CD4-positive, alpha-beta T cell (primary cell): ENCODE results near the gene ARID4B. TPM values are rescaled to one million over a fixed set of nuclear protein-coding genes. Genes with fewer than 3 reads are reported as not detected.

Source experiments
- ATAC-seq: fragments of 200-7000 bp; cut with Tn5 transposase; one replicate; pipeline ENCODE4 v1.10.0; 2022; ENCODE audit warnings: mild to moderate bottlenecking; ENCODE audit not compliant: poor library complexity
- CTCF ChIA-PET: fragments of 350-600 bp; sonication (Branson Sonifier 250); formaldehyde crosslinking; loops from one replicate; lab custom pipeline; 2021; ENCODE audit warnings: antibody characterized with exemption, inconsistent platforms; lab: Charles Lee
- POLR2A ChIA-PET: fragments of 350-600 bp; sonication (Branson Sonifier 250); formaldehyde crosslinking; loops from one replicate; lab custom pipeline; 2021; ENCODE audit warnings: antibody characterized with exemption, inconsistent platforms; lab: Charles Lee
- DNase-seq, 14 experiments: peaks; one replicate each; pipeline ENCODE4 v3.0.0-alpha.2; 2013 to 2020; ENCODE audit warnings: mixed read lengths in 2 of 14
- H3K27ac ChIP-seq, 2 donors: one replicate each; pipeline versions ENCODE4 v1.5.1 to v1.7.0; 2013; ENCODE audit warnings: low read length in 2 of 2, low read depth in 1 of 2, mild to moderate bottlenecking in 1 of 2
- H3K27me3 ChIP-seq, 2 experiments: 1 replicate in 1 of 2; 2 replicates in 1 of 2; pipeline versions ENCODE4 v1.6.1 to v1.7.0; 2013; ENCODE audit warnings: low read length in 2 of 2, control low read depth in 1 of 2, mild to moderate bottlenecking in 1 of 2, moderate library complexity in 1 of 2; ENCODE audit not compliant: insufficient read depth in 2 of 2, control insufficient read depth in 1 of 2
- H3K36me3 ChIP-seq: one replicate; pipeline ENCODE4 v1.6.1; 2013; ENCODE audit warnings: low read length, control low read depth; ENCODE audit not compliant: insufficient read depth
- H3K4me1 ChIP-seq: one replicate; pipeline ENCODE4 v1.6.1; 2013; ENCODE audit warnings: low read length, control low read depth; ENCODE audit not compliant: insufficient read depth
- H3K4me3 ChIP-seq: one replicate; pipeline ENCODE4 v1.5.1; 2013; ENCODE audit warnings: mild to moderate bottlenecking, low read length, moderate library complexity
- H3K9me3 ChIP-seq, 2 experiments: 1 replicate in 1 of 2; 2 replicates in 1 of 2; pipeline versions ENCODE4 v1.6.1 to v1.7.0; 2013; ENCODE audit warnings: low read length in 2 of 2, mild to moderate bottlenecking in 2 of 2, control low read depth in 1 of 2, moderate library complexity in 1 of 2; ENCODE audit not compliant: control insufficient read depth in 1 of 2, insufficient read depth in 1 of 2
- H3K27ac Mint-ChIP-seq: one replicate; pipeline ENCODE4 v1.8.0; 2020; ENCODE audit warnings: mixed read lengths
- H3K27me3 Mint-ChIP-seq: one replicate; pipeline ENCODE4 v1.8.0; 2021; ENCODE audit warnings: mixed read lengths
- H3K36me3 Mint-ChIP-seq: one replicate; pipeline ENCODE4 v1.8.0; 2021; ENCODE audit warnings: low read depth, mixed read lengths
- H3K4me1 Mint-ChIP-seq: one replicate; pipeline ENCODE4 v1.8.0; 2021; ENCODE audit warnings: low read depth, mixed read lengths
- H3K4me3 Mint-ChIP-seq: one replicate; pipeline ENCODE4 v1.8.0; 2020; ENCODE audit warnings: mild to moderate bottlenecking, mixed read lengths
- H3K9me3 Mint-ChIP-seq: one replicate; pipeline ENCODE4 v1.8.0; 2020; ENCODE audit warnings: mixed read lengths
- intact Hi-C, 2 experiments: fragments of 100-400 bp; cut with DNase I in 1 of 2; cut with micrococcal nuclease in 1 of 2; formaldehyde crosslinking; loops; one replicate each; pipeline versions ENCODE4 v1.15.1 to v1.9.0; 2023 to 2025; cut with DNase I, micrococcal nuclease
- total RNA-seq, 174 experiments: library from RNA in 2 of 174; stranded (reverse) in 2 of 174; gene quantifications; one replicate each; pipeline ENCODE4 v1.2.3 and lab custom pipeline; 2021 to 2026
- TF ChIP-seq, protein P1 (sequence below): fragments of 200-600 bp; IDR thresholded peaks from one replicate; pipeline ENCODE4 v1.8.0; 2022; ENCODE audit warnings: antibody characterized with exemption, mild to moderate bottlenecking

The ARID4B gene
- total RNA-seq, 2 experiments from 2014 or later, result 127 to 130 TPM

- H3K27ac ChIP-seq, result peak overlapping the region; percentile 50 to 59
- CTCF ChIA-PET, result interaction anchor here (1.3 kb wide), 1 partner anchor 28 kb away, joined by 3 read pairs; no protein-coding TSS in a partner anchor
- peaks cover 0 to 12% of the 10 kb centered on the region in 2 experiments for H3K9me3 ChIP-seq
- intact Hi-C loops, result no loop called here
- peaks cover 73% of the 10 kb centered on the region for H3K4me1 ChIP-seq
- H3K4me3 ChIP-seq, result no peak overlapping the region
- Mint-ChIP-seq H3K36me3 (peaks cover 13% of the 10 kb centered on the region), H3K27ac (peak overlapping the region; percentile 65), H3K27me3 (no peaks in the 10 kb centered on the region), H3K4me1 (peaks cover 57% of the 10 kb centered on the region), H3K9me3 (no peaks in the 10 kb centered on the region), H3K4me3 (peak overlapping the region; percentile 59)
- H3K27me3 ChIP-seq, result no peaks in the 10 kb centered on the region
- ATAC-seq, result no peak
- no peaks in the 10 kb centered on the region for H3K36me3 ChIP-seq
- POLR2A ChIA-PET, result interaction anchor here (0.9 to 1.5 kb wide), 4 partner anchors 14 to 41 kb away, joined by 3 to 5 read pairs (median 3); partner anchors contain the start of gene GGPS1
- no peak for DNase-seq
- TF ChIP-seq, protein P1, sequence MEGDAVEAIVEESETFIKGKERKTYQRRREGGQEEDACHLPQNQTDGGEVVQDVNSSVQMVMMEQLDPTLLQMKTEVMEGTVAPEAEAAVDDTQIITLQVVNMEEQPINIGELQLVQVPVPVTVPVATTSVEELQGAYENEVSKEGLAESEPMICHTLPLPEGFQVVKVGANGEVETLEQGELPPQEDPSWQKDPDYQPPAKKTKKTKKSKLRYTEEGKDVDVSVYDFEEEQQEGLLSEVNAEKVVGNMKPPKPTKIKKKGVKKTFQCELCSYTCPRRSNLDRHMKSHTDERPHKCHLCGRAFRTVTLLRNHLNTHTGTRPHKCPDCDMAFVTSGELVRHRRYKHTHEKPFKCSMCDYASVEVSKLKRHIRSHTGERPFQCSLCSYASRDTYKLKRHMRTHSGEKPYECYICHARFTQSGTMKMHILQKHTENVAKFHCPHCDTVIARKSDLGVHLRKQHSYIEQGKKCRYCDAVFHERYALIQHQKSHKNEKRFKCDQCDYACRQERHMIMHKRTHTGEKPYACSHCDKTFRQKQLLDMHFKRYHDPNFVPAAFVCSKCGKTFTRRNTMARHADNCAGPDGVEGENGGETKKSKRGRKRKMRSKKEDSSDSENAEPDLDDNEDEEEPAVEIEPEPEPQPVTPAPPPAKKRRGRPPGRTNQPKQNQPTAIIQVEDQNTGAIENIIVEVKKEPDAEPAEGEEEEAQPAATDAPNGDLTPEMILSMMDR, result no peak
Observed at GRCh38 chr1:235299169-235299858, 28.7 kb downstream of the ARID4B start.

- no peaks in the 10 kb centered on the region for H3K27me3 ChIP-seq
- ChIA-PET POLR2A (interaction anchor here (1.0 to 1.5 kb wide), 3 partner anchors 23 to 40 kb away, joined by 3 to 5 read pairs (median 3); partner anchors contain the start of gene GGPS1), CTCF (interaction anchor here (1.3 kb wide), 1 partner anchor 27 kb away, joined by 3 read pairs; no protein-coding TSS in a partner anchor)
- Mint-ChIP-seq H3K4me3 (peak overlapping the region; percentile 64), H3K27me3 (no peaks in the 10 kb centered on the region), H3K9me3 (no peaks in the 10 kb centered on the region), H3K27ac (peak overlapping the region; percentile 65), H3K4me1 (peaks cover 54% of the 10 kb centered on the region), H3K36me3 (peaks cover 11% of the 10 kb centered on the region)
- intact Hi-C loops, result no loop called here
- DNase-seq, result no peak
- H3K4me3 ChIP-seq, result no peak overlapping the region
- H3K36me3 ChIP-seq, result no peaks in the 10 kb centered on the region
- H3K4me1 ChIP-seq, result peaks cover 70% of the 10 kb centered on the region
- no peak for ATAC-seq
- H3K9me3 ChIP-seq, result peaks cover 0 to 12% of the 10 kb centered on the region in 2 experiments
- peak overlapping the region; percentile 50 to 59 for H3K27ac ChIP-seq
- TF ChIP-seq, protein P1, result no peak
Observed at GRCh38 chr1:235298758-235299157, 29.2 kb downstream of the ARID4B start.

DNA sequence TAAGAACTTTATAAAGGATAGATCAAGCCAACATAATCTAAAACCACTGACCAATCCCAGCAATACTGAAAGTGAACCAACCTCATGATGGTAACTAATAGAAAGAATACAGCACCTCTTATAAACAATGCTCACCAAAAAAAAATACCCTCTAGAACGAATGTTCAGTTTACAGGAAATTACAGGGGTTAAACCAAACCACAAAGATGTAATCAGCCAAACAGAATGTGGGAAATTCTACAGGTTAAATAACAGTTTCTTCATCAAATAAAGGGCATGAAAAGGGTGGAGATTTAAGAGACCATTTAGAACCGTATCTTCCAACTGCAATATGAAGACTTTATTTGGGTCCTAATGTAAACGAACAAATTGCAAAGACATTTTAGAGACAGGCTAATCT lies 30.4 kb downstream of the ARID4B start:
- intact Hi-C loops, result no loop called here
- ChIA-PET POLR2A (no interaction called here), CTCF (no interaction called here)
- Mint-ChIP-seq H3K36me3 (peaks cover 11% of the 10 kb centered on the region), H3K27me3 (no peaks in the 10 kb centered on the region), H3K4me1 (peaks cover 57% of the 10 kb centered on the region), H3K9me3 (no peaks in the 10 kb centered on the region), H3K4me3 (peak overlapping the region; percentile 71), H3K27ac (peak overlapping the region; percentile 86)
- Histone ChIP-seq H3K9me3 (peaks cover 0 to 12% of the 10 kb centered on the region in 2 experiments), H3K4me3 (peak overlapping the region; percentile 37), H3K36me3 (no peaks in the 10 kb centered on the region), H3K4me1 (peaks cover 60% of the 10 kb centered on the region), H3K27me3 (no peaks in the 10 kb centered on the region), H3K27ac (peak overlapping the region; percentile 51 to 68)
- DNase-seq (peak in 3 of 14 experiments; percentile 81 to 90 (median 87)), ATAC-seq (peak; percentile 85)
- TF ChIP-seq, protein P1, result no peak
